8988T (cell line): ENCODE results near the gene TMEM135.
"Not testable (repeated sequence)": the region's sequence is repeated elsewhere in the genome, so short reads cannot be mapped to it uniquely, and the experiment has no call there.

Experiments used
- DNase-seq: peaks from one replicate; pipeline ENCODE4 v3.0.0; 2011

Gene TMEM135

GRCh38 chr11:87081358-87081757 is 43.6 kb downstream of the TMEM135 start:
- DNase-seq, result no peak

GRCh38 chr11:87082590-87082989 is 44.9 kb downstream of the TMEM135 start:
- DNase-seq, result no peak

- no peak for DNase-seq
Measured at GRCh38 chr11:87083029-87083428, 45.3 kb downstream of the TMEM135 start.

GRCh38 chr11:87092159-87092558 is 54.4 kb downstream of the TMEM135 start:
- DNase-seq, result no peak

GRCh38 chr11:87092567-87092966 is 54.8 kb downstream of the TMEM135 start:
- DNase-seq, result no peak

GRCh38 chr11:87097582-87097981 is 59.8 kb downstream of the TMEM135 start:
- peak; percentile 28 for DNase-seq

GRCh38 chr11:87101956-87102580 is 64.3 kb downstream of the TMEM135 start:
- DNase-seq, result no peak

GRCh38 chr11:87105826-87106225 is 68.1 kb downstream of the TMEM135 start:
- DNase-seq, result not testable (repeated sequence)

GRCh38 chr11:87107379-87107778 is 69.6 kb downstream of the TMEM135 start:
- DNase-seq, result not testable (repeated sequence)

GRCh38 chr11:87110443-87111131 is 72.9 kb downstream of the TMEM135 start:
- DNase-seq, result no peak

- no peak for DNase-seq
Measured at GRCh38 chr11:87114093-87114492, 76.4 kb downstream of the TMEM135 start.

GRCh38 chr11:87116185-87116584 is 78.5 kb downstream of the TMEM135 start:
- no peak for DNase-seq

GRCh38 chr11:87120937-87121336 is 83.2 kb downstream of the TMEM135 start:
- no peak for DNase-seq

- no peak for DNase-seq
Measured at GRCh38 chr11:87122852-87123251, 85.1 kb downstream of the TMEM135 start.

- no peak for DNase-seq
Measured at GRCh38 chr11:87125257-87125656, 87.5 kb downstream of the TMEM135 start.

GRCh38 chr11:87127101-87127500 is 89.4 kb downstream of the TMEM135 start:
- DNase-seq, result no peak

GRCh38 chr11:87128372-87128771 is 90.6 kb downstream of the TMEM135 start:
- no peak for DNase-seq

- no peak for DNase-seq
Measured at GRCh38 chr11:87134524-87135106, 96.9 kb downstream of the TMEM135 start.

- no peak for DNase-seq
Measured at GRCh38 chr11:87136236-87136635, 98.5 kb downstream of the TMEM135 start.

GRCh38 chr11:87137711-87138110 is 100.0 kb downstream of the TMEM135 start:
- DNase-seq, result no peak

GRCh38 chr11:87139475-87139874 is 101.7 kb downstream of the TMEM135 start:
- no peak for DNase-seq

- no peak for DNase-seq
Measured at GRCh38 chr11:87141322-87141721, 103.6 kb downstream of the TMEM135 start.

GRCh38 chr11:87141980-87142514 is 104.3 kb downstream of the TMEM135 start:
- no peak for DNase-seq

GRCh38 chr11:87142594-87142993 is 104.9 kb downstream of the TMEM135 start:
- no peak for DNase-seq
